NCI-H2227 treated with DMSO at 0.1 percent for 48 hours (cell line): ENCODE results near the gene BUD13.
"Not testable (repeated sequence)": the region's sequence is repeated elsewhere in the genome, so short reads cannot be mapped to it uniquely, and the experiment has no call there.

Source experiments
- DNase-seq: peaks from one replicate; lab custom pipeline; 2025; lab: John Stamatoyannopoulos, UW

Gene BUD13, protein sequence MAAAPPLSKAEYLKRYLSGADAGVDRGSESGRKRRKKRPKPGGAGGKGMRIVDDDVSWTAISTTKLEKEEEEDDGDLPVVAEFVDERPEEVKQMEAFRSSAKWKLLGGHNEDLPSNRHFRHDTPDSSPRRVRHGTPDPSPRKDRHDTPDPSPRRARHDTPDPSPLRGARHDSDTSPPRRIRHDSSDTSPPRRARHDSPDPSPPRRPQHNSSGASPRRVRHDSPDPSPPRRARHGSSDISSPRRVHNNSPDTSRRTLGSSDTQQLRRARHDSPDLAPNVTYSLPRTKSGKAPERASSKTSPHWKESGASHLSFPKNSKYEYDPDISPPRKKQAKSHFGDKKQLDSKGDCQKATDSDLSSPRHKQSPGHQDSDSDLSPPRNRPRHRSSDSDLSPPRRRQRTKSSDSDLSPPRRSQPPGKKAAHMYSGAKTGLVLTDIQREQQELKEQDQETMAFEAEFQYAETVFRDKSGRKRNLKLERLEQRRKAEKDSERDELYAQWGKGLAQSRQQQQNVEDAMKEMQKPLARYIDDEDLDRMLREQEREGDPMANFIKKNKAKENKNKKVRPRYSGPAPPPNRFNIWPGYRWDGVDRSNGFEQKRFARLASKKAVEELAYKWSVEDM

DNA sequence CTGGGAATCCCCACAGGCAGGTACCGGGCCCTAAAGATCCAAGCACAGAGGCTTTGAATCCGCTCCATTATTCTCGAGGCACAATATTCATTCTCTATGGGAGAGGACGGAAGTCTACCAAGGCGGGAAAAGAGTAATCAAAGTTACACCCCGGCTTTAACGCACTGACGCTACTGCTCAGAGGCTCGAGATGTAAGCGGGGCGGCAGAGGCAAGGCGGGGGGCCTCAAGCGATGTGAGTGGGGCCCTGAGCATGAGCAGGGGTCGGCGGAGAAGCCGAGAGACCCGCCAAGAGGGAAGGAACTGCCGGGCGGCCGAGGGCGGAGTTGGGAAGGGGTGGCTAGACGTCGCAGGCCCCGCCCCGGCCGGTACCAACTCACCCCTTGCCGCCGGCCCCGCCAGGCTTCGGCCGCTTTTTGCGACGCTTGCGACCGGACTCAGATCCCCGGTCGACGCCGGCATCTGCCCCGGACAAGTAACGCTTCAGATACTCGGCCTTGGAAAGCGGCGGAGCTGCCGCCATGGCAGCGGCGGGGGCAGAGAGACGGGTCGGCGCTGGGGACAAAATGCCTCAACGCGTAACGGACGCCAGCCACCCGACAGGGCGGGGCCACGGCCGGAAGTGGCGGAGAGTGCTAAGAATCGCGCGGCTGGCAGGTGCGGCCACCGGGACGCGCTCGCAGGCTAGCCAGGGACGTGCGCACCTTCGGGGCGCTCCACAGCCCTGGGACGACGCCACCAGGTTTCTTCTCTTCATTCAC lies at the start of gene BUD13:
Gene BUD13 (minus strand): TSS at position 545 of the 760 bp plus-strand sequence. CDS start 23 bp downstream, at position 522.
- peak; percentile 81 for DNase-seq

DNA sequence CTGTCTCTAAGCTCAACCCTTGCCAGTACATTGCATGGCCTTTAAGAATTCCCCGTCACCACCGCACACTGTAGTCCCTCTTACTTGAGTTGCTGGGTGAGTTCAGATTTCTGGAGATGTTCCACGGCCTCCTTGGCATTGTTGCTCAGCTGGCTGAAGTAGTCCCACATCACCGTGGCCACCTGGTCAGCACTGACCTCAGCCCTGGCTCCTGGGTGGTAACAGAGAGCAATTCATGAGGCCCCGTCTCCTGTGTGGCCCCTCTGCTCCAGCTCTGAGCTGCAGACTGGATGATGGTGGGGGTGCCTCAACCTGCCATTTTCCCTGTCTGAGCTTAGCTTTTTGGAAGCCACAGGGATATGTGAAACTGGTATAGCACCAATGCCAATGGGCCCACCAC lies 49.8 kb upstream of the BUD13 start:
- no peak for DNase-seq

DNA sequence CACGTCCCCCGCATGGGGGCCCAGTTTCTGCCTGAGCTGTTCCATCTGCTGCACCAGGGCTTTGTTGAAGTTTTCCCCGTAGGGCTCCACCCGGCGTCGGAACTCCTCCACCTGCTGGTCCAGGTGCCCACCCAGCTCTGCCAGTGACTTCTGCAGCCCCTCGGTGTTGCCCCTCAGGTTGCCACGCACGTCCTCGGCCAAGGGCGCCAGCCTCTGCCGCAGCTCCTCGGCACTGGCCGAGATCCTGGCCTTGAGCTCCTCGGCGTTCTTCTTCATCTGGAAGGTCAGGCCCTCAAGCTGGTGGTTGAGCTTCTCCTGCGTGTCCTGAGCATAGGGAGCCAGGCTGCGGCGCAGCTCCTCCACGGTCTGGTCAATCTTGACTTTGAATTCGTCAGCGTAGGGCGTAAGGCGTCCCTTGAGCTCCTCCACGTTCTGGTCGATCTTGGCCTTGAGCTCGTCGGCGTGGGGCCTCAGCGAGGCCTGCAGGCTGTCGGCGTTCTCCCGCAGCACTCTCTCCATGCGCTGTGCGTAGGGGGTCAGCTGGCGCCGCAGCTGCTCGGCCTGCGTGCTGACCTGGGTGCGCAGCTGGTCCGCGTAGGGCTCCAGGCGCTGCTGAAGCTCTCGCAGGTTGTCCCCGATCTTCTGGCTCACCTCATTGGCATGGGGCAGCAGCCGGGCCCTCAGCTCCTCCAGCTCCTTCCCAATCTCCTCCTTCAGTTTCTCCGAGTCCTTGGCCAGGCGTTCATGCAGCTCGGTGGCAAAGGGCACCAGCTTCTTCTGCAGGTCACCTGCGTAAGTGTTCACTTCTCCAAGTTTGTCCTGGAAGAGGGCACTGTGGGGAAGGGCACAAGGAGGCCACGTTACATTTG lies 48.5 kb upstream of the BUD13 start:
- no peak for DNase-seq

DNA sequence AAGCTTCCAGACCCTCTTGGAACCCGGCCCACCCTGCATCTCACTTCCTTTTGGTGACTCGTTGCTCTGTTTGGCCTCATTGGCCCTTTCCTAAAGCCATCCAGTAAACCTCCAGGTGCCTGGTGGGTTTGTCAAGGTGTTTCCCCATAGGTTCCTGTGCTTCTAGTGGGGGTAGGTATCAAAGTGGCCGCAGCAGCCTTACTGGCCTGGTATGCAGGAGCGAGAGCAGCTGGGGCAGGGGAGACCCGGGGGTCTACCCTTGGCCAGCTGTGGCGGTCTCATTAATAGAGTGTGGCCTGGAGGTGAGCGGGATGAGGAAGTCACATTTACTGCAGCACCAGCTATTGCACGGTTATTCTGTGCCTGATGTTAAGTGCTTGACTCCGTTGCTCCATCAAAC lies 46.3 kb upstream of the BUD13 start:
- DNase-seq, result no peak

DNA sequence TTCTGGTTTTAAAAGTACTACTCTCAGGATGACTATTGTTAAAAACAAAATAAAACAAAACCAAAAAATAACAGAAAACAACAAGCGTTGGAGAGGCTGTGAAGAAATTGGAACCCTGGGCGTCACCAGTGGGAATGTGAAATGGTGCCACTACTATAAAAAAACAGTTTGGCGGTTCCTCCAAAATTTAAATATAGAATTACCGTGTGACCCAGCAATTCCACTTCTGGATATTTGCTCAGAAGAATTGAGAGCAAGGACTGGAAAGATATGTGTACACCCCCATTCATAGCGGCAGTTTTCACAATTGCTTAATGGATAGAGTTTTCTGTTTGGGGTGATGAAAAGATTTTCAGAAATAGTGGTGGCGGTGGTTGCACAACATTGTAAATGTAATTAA lies 41.7 kb upstream of the BUD13 start:
- DNase-seq, result no peak

DNA sequence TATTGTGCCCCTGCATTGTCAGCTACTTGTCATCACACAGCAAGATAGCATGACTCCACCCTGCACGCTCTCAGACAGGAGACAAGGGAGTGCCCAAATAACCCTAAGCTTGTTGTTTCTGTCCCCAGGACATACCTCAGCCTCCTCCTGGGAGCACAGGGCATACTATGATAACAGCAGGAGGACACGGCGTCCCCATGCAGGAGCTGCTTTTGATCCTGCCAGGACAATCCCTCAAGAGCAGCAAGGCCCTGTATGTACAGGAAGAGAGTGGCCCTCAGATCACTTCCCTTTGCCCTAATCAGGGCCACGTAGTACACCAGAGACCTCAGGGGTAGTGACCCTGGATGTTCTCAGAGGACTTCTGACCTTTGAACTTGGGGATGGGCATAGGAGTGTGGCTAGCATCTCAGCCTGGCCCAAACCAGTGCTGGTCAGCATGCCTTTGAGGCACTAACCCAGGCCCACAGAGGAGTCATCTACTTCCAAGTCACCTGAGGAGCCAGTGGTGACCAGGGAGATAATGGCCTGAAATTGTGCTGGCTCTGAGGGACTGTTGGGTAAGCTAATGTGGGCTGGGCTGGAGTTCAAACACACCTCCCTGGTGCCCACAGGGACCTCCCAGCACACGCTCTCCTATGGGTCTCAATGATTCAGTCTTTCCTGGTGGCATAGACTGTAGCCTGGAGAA lies 41.1 kb upstream of the BUD13 start:
- DNase-seq, result no peak

DNA sequence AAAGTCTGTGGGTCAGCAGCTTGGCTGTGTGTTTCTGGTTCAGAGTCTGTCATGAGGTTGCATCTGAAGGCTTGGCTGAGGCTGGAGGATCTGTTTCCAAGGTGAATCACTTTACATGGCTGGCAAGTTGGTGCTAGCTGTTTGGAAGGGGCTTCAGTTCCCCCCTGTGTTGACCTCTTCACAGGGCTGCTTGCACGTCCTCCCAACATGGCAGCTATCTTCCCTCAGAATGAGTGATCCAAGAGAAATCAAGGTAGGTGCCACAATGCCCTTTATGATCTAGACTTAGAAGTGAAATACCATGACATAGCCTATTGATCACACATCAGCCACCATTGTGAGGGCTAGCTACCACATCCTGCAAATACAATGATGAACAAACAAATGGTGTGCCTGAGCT lies 40.4 kb upstream of the BUD13 start:
- DNase-seq, result no peak

DNA sequence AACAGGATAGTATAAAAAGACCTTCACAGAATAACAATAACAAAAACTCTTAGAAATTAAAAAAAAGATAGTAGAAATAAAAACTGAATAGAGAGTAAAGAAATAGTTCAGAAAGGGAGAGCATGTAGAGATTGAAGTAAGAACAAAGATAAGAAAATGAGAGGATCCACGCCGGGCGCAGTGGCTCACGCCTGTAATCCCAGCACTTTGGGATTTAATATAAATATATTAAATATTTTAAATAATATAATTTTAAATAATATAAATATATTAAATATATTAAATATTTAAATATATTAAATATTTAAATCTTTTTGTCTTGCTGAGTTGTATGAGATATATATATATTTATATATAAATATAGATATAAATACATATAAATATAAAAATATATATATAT lies 39.3 kb upstream of the BUD13 start:
- no peak for DNase-seq

DNA sequence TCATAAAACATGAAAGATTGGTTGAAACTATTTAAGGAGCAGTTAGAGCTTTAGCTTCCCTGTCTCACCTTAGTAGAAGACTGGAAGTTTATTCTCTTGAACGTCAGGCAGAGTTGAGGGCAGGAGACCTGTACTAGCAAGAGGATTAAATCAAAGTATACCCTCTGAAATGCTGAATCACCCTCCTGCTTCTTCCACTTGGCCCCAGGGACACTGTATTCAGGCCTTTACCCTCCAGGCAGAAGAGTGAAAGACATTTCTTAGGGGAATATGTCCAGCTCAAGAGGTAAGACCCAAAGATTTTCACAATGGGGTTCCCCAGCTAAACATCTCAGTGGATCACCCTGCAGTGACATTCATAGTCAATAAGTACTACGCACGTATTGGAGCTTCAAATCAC lies 38.4 kb upstream of the BUD13 start:
- DNase-seq, result no peak

DNA sequence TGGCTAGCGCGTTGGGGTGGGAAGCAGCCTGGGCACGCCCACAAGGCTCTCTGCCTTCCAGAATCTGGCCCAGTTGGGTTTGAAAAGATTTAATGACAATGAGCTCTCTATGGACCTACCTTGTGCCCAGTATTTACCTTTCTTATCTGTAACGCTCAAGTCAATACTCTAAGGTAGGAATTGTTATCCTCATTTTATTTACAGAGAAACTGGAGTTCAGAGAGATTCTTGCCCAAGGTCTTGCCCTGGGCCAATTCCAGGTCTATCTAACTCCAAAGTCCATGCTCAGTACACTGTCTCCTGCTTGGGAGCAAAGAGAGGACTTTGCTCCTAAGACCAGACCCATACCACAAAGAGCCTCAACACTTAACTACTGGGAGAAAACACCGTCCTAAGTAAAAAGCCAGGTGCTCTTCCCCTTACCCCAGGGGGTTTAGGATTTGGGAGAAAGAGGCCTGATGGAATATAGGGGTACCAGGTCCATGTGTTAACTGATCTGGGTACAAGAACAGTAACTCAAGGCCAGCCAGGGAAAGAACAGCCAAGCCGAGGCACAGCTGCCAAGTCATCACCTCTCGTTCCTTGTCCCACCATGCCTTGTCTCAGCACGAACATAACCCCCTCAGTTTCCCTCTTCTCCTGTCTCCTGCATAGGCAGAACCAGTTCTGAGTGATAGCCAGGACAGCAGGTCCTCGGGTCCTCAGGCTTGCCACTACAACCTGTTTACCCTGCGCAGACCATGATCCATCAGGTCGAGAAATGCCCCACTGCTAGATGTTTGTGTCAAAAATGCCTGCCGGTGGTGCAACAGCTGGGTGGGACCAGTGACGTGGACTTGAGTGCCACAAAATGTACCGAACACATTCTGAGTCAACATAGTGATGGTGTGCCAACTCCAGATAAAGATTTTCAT lies 35.7 kb upstream of the BUD13 start:
- no peak for DNase-seq

DNA sequence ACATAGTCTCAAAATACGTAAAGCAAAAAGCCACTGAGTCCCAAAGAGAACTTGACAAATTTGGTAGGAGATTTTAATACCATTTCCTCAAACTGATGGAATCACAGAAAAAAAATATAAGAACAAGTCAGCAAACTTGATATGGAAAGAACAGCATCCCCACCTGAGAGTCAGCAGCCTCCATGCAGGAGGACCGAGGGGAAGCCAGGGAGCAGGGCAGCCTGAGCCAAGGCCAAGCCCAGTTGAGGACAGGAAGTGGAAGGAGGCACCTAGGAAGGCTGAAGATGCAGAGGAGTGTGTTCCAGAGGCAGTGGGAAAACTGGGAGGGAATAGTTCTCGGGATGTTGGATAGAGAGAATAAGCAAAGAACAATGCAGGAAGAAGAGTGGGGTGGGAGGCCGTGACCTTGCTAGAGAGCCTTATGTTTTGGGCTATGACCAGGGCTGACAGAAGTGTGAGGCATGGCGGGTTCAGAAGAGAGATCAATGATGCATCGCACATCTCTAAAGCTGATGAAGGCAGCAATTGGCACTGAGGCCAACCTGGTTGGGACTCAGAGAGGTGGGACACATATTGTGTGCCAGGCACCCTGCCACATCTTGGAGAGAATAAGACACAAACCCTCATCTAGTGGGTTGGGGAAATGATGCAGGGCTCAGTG lies 34.9 kb upstream of the BUD13 start:
- no peak for DNase-seq

DNA sequence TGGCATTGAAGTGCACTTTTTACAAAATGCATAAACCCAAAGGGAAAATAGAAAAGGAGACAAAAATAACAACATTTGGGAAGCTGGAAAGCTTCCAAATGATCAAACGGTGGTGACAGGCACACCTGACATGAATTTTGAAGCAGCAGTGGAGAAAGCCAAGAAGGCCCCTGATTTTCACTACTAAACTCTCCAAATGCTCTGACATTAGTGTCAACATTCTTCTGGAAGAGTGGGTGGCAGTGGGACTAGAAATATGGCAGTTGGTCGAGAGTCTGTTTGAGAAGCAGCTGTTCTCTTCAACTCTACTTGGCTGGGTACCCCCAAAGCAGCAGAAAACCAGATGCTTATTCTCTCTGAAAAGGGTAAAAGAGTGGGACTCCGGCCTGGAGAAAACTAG lies 31.2 kb upstream of the BUD13 start:
- DNase-seq, result no peak

DNA sequence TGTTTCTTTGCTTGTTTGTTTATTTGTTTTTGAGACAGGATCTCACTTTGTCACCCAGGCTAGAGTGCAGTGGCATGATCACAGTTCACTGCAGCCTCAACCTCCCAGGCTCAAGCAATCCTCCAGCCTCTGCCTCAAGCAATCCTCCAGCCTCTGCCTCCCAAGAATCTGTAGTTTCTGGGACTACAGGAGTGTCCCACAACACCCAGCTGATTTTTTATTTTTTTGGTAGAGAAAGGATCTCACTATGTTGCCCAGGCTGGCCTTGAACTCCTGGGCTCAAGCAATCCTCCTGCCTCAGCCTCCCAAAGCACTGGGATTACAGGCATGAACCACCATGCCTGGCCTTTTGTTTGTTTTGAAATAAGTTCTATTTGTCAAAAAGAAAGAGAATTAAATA lies 28.9 kb upstream of the BUD13 start:
- not testable (repeated sequence) for DNase-seq

DNA sequence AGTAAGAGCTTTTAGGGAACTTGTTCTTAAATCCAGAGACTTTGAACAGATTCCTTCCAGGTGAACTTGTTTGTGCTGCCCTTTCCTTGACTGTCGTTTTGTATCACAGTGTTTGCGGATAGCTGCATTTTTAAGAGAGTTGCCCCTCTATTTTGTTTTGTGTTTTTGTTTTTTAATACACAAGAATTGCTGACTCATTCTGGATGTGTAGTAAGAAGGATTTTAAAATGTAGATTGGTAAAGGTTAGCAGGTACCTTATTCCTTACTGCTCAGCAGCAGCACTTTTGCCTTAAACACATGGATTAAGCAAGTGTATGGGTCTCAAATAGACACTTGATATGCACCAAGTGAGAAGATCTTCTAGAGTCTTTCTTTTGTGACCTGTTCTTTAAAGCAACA lies 27.8 kb upstream of the BUD13 start:
- DNase-seq, result no peak

DNA sequence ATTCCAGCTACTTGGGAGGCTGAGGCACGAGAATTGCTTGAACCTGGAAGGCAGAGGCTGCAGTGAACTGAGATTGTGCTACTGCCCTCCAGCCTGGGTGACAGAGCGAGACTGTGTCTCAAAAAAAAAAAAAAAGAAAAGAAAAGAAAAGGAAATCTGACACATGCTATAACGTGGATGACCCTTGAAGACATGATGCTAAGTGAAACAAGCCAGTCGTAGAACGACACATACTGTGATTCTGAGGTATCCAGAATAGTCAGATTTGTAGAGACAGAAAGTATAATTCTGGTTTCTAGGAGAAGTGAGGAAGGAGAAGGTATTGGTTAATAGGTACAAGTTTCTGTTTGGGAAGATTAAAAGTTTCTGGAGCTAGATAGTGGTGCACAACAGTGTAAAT lies 25.6 kb upstream of the BUD13 start:
- no peak for DNase-seq

DNA sequence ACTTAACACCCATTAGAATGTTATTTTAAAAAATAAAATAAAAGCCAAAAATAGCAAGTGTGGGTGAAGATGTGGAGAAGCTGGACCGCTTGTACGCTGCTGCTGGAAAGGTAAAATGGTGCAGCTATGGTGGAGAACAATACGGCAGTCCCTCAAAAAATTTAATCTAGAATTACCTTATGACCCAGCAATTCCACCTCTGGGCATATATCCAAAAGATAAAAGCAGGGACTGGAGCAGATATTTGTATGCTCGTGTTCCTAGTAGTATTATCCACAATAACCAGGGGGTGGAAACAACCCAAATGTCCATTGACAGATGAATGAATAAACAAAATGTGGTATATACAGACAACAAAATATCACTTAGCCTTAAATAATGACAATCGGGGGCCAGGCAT lies 25.0 kb upstream of the BUD13 start:
- DNase-seq, result no peak

DNA sequence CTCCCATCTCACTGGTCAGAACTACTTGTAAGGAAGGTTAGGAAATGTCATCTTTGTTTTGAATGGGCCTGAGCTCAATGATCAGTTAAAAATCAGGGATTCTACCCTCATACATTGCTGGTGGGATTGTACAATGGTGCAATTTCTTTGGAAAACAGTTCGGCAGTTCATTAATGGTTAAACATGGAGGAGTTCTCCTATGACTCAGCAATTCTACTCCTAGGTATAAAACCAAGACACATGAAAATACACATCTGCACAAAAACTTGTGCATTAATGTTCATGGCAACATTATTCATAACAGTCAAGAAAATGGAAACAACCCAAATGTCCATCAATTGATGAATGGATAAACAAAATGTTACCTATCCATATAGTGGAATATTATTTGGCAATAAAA lies 23.8 kb upstream of the BUD13 start:
- no peak for DNase-seq

DNA sequence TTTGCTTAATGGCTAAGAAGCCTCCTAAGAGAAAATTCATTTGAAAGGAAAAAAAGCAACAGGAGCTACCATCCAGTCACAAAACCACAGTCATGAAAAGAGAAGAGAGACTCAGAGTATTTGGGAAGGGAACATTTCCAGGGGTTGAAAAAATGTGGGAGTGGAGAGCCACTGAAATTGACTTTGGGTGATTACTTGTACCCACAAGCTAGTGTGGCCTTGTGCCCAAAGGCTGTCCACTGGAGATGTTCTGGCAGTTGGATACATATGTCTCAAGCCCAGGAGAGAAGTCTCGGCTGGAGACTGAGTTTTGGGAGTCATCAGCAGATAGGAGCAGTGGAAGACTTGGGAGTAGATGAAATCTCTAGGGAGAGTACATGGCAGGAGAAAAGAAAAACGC lies 22.1 kb upstream of the BUD13 start:
- no peak for DNase-seq

DNA sequence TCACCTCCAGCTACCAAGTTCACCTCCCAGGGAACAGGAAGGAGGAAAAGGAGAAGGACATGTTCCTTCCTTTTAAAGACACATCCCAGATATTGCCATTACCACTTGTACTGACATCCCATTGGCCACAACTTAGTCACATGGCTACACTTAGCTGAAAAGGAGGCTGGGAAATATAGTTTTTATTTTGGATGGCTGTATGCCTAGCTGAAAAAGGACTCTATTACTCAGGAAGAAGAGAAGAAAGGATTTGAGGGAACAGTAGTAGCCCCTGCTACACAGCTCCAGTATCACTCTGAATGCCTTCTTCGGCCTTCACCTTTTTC lies 20.9 kb upstream of the BUD13 start:
- no peak for DNase-seq
